Astrocyte (in vitro differentiated cells and primary cell): ENCODE measurements around the gene SLCO3A1. TPM values are rescaled to one million over a fixed set of nuclear protein-coding genes. Genes with fewer than 3 reads are reported as not detected.

Source experiments
- DNase-seq: peaks from one replicate; pipeline ENCODE4 v3.0.0-alpha.2; 2010; ENCODE audit warnings: low read depth
- FAIRE-seq: peaks from 2 replicates; lab custom pipeline; 2011; peaks lifted over from hg19 to GRCh38; lab: Jason Lieb, UNC
- H2AFZ ChIP-seq: 2 replicates; pipeline ENCODE4 v1.6.0; 2012; ENCODE audit warnings: low read depth, low read length, inconsistent platforms
- H3K27ac ChIP-seq: 2 replicates; pipeline ENCODE4 v1.5.1; 2011; ENCODE audit warnings: low read depth, low read length, inconsistent platforms
- H3K27me3 ChIP-seq: 2 replicates; pipeline ENCODE4 v1.6.0; 2011; ENCODE audit warnings: low read length, inconsistent platforms; ENCODE audit not compliant: insufficient read depth
- H3K36me3 ChIP-seq: 2 replicates; pipeline ENCODE4 v1.5.1; 2011; ENCODE audit warnings: low read length, inconsistent platforms; ENCODE audit not compliant: insufficient read depth
- H3K4me1 ChIP-seq: 2 replicates; pipeline ENCODE4 v1.5.1; 2011; ENCODE audit warnings: low read length, inconsistent platforms; ENCODE audit not compliant: insufficient read depth
- H3K4me2 ChIP-seq: 2 replicates; pipeline ENCODE4 v1.6.0; 2012; ENCODE audit warnings: low read length, inconsistent platforms
- H3K4me3 ChIP-seq: 2 replicates; pipeline ENCODE4 v1.5.1; 2011; ENCODE audit warnings: low read depth, mild to moderate bottlenecking, low read length, inconsistent platforms; ENCODE audit not compliant: insufficient read depth
- H3K79me2 ChIP-seq: 2 replicates; pipeline ENCODE4 v1.6.0; 2012; ENCODE audit warnings: mild to moderate bottlenecking, low read length, inconsistent platforms; ENCODE audit not compliant: insufficient read depth
- H3K9ac ChIP-seq: 2 replicates; pipeline ENCODE4 v1.6.0; 2012; ENCODE audit warnings: mild to moderate bottlenecking, low read length, inconsistent platforms
- H3K9me3 ChIP-seq: 2 replicates; pipeline ENCODE4 v1.5.1; 2012; ENCODE audit warnings: low read depth, mild to moderate bottlenecking, low read length, inconsistent platforms; ENCODE audit not compliant: insufficient read depth
- H4K20me1 ChIP-seq: 2 replicates; pipeline ENCODE4 v1.6.0; 2012; ENCODE audit warnings: low read length, inconsistent platforms; ENCODE audit not compliant: insufficient read depth
- H3K27ac Mint-ChIP-seq: one replicate; pipeline ENCODE4 v1.8.0; 2021; ENCODE audit warnings: mild to moderate bottlenecking, mixed read lengths; ENCODE audit not compliant: unreplicated experiment
- H3K27me3 Mint-ChIP-seq: one replicate; pipeline ENCODE4 v1.8.0; 2021; ENCODE audit warnings: low read depth, mixed read lengths; ENCODE audit not compliant: unreplicated experiment
- H3K36me3 Mint-ChIP-seq: one replicate; pipeline ENCODE4 v1.8.0; 2021; ENCODE audit warnings: low read depth, mixed read lengths; ENCODE audit not compliant: unreplicated experiment
- H3K4me1 Mint-ChIP-seq: one replicate; pipeline ENCODE4 v1.8.0; 2021; ENCODE audit warnings: low read depth, mixed read lengths; ENCODE audit not compliant: unreplicated experiment
- H3K4me3 Mint-ChIP-seq: one replicate; pipeline ENCODE4 v1.8.0; 2021; ENCODE audit warnings: mild to moderate bottlenecking, moderate library complexity, mixed read lengths; ENCODE audit not compliant: unreplicated experiment
- H3K9me3 Mint-ChIP-seq: one replicate; pipeline ENCODE4 v1.8.0; 2021; ENCODE audit warnings: mild to moderate bottlenecking, mixed read lengths; ENCODE audit not compliant: unreplicated experiment
- CTCF ChIP-seq: IDR thresholded peaks from 2 replicates; pipeline ENCODE4 v1.5.1; 2011; ENCODE audit warnings: low read depth, mild to moderate bottlenecking, inconsistent platforms, low read length, moderate library complexity; ENCODE audit not compliant: insufficient read depth
- EZH2 ChIP-seq: IDR thresholded peaks from 2 replicates; pipeline ENCODE4 v1.6.1; 2012; ENCODE audit warnings: mild to moderate bottlenecking, low read length, inconsistent platforms; ENCODE audit not compliant: insufficient read depth
- total RNA-seq: library from RNA; stranded (reverse); gene quantifications from 2 replicates; pipeline ENCODE4 v1.2.1, GENCODE V29; 2021

SLCO3A1 gene
- total RNA-seq, 1 donor from 2014 or later, result 9.4 TPM

GRCh38 chr15:92092289-92093105, 239.0 kb downstream of the SLCO3A1 start:
- H3K36me3 Mint-ChIP-seq, result no peaks in the 10 kb centered on the region
- H3K4me1 Mint-ChIP-seq, result peaks cover 11% of the 10 kb centered on the region
- no peak overlapping the region for H3K9ac ChIP-seq
- H2AFZ ChIP-seq, result no peak overlapping the region
- H3K9me3 Mint-ChIP-seq, result no peaks in the 10 kb centered on the region
- DNase-seq (no peak), FAIRE-seq (no peak)
- peak overlapping the region; percentile 77 for H3K27ac Mint-ChIP-seq
- H3K79me2 ChIP-seq, result no peaks in the 10 kb centered on the region
- H3K27me3 ChIP-seq, result no peaks in the 10 kb centered on the region
- H4K20me1 ChIP-seq, result peaks cover 10% of the 10 kb centered on the region
- H3K36me3 ChIP-seq, result no peaks in the 10 kb centered on the region
- H3K27me3 Mint-ChIP-seq, result peaks cover 5% of the 10 kb centered on the region
- no peak overlapping the region for H3K27ac ChIP-seq
- no peak overlapping the region for H3K4me3 ChIP-seq
- no peak overlapping the region for H3K4me2 ChIP-seq
- H3K4me1 ChIP-seq, result no peaks in the 10 kb centered on the region
- H3K4me3 Mint-ChIP-seq, result no peak overlapping the region
- H3K9me3 ChIP-seq, result no peaks in the 10 kb centered on the region
- no peak for TF ChIP-seq EZH2
- TF ChIP-seq CTCF, result no peak

GRCh38 chr15:92095693-92096092, 242.2 kb downstream of the SLCO3A1 start:
- H3K4me3 ChIP-seq, result no peak overlapping the region
- peaks cover 20% of the 10 kb centered on the region for H4K20me1 ChIP-seq
- Mint-ChIP-seq H3K9me3 (no peaks in the 10 kb centered on the region), H3K36me3 (no peaks in the 10 kb centered on the region), H3K4me1 (peaks cover 12% of the 10 kb centered on the region), H3K27me3 (peaks cover 7% of the 10 kb centered on the region), H3K27ac (no peak overlapping the region), H3K4me3 (no peak overlapping the region)
- H3K36me3 ChIP-seq, result no peaks in the 10 kb centered on the region
- H3K4me1 ChIP-seq, result no peaks in the 10 kb centered on the region
- no peak overlapping the region for H2AFZ ChIP-seq
- H3K9ac ChIP-seq, result no peak overlapping the region
- H3K79me2 ChIP-seq, result no peaks in the 10 kb centered on the region
- DNase-seq (no peak), FAIRE-seq (no peak)
- no peak for TF ChIP-seq EZH2
- TF ChIP-seq CTCF, result no peak
- no peak overlapping the region for H3K27ac ChIP-seq
- H3K27me3 ChIP-seq, result no peaks in the 10 kb centered on the region
- H3K9me3 ChIP-seq, result no peaks in the 10 kb centered on the region
- no peak overlapping the region for H3K4me2 ChIP-seq
